Fibroblast of skin of left quadriceps (primary cell): ENCODE results near the gene ELOB.
"Not testable (repeated sequence)": the region's sequence is repeated elsewhere in the genome, so short reads cannot be mapped to it uniquely, and the experiment has no call there.

Experiments used
- DNase-seq, 2 experiments: peaks; one replicate each; pipeline ENCODE4 v3.0.0-alpha.2; 2013; ENCODE audit warnings: low read depth in 2 of 2

Gene ELOB

GRCh38 chr16:2748757-2749455 is 28.2 kb downstream of the ELOB start:
- DNase-seq, result no peak

- no peak for DNase-seq
Observed at GRCh38 chr16:2745961-2746360, 31.1 kb downstream of the ELOB start.

- DNase-seq, result no peak
Observed at GRCh38 chr16:2745116-2745890, 31.8 kb downstream of the ELOB start.

- no peak for DNase-seq
Observed at GRCh38 chr16:2744711-2745110, 32.4 kb downstream of the ELOB start.

GRCh38 chr16:2743007-2743810 is 33.9 kb downstream of the ELOB start:
- no peak for DNase-seq

- DNase-seq, result no peak
Observed at GRCh38 chr16:2742323-2743006, 34.6 kb downstream of the ELOB start.

- DNase-seq, result no peak
Observed at GRCh38 chr16:2741168-2741567, 35.9 kb downstream of the ELOB start.

GRCh38 chr16:2740476-2740875 is 36.6 kb downstream of the ELOB start:
- no peak for DNase-seq

GRCh38 chr16:2739625-2740430 is 37.3 kb downstream of the ELOB start:
- DNase-seq, result no peak

GRCh38 chr16:2738615-2739014 is 38.5 kb downstream of the ELOB start:
- no peak for DNase-seq

- DNase-seq, result no peak
Observed at GRCh38 chr16:2737895-2738418, 39.1 kb downstream of the ELOB start.

- DNase-seq, result no peak
Observed at GRCh38 chr16:2737238-2737605, 39.9 kb downstream of the ELOB start.

GRCh38 chr16:2736476-2737237 is 40.4 kb downstream of the ELOB start:
- DNase-seq, result no peak

- DNase-seq, result no peak
Observed at GRCh38 chr16:2734844-2735515, 42.1 kb downstream of the ELOB start.

- no peak for DNase-seq
Observed at GRCh38 chr16:2728034-2728433, 49.0 kb downstream of the ELOB start.

- no peak for DNase-seq
Observed at GRCh38 chr16:2726923-2727322, 50.2 kb downstream of the ELOB start.

GRCh38 chr16:2724816-2725348 is 52.2 kb downstream of the ELOB start:
- no peak for DNase-seq

- no peak for DNase-seq
Observed at GRCh38 chr16:2724088-2724676, 52.9 kb downstream of the ELOB start.

- not testable (repeated sequence) for DNase-seq
Observed at GRCh38 chr16:2721634-2722173, 55.4 kb downstream of the ELOB start.
